ENCODE results near the gene CLEC16A. TPM values are rescaled to one million over a fixed set of nuclear protein-coding genes. Genes with fewer than 3 reads are reported as not detected.
"Not testable (repeated sequence)": the region's sequence is repeated elsewhere in the genome, so short reads cannot be mapped to it uniquely, and the experiment has no call there.

CLEC16A gene
- total RNA-seq, 1 donor from 2014 or later = 34.6 TPM

- no peak for DNase-seq
- Histone ChIP-seq H3K36me3 (peaks cover 71% of the 10 kb centered on the region), H3K27me3 (ENCODE audit: low read depth) (no peaks in the 10 kb centered on the region), H3K4me3 (no peak overlapping the region), H3K27ac (no peak overlapping the region), H3K4me1 (peaks cover 40% of the 10 kb centered on the region), H3K9me3 (no peaks in the 10 kb centered on the region)
- TF ChIP-seq, protein P1, sequence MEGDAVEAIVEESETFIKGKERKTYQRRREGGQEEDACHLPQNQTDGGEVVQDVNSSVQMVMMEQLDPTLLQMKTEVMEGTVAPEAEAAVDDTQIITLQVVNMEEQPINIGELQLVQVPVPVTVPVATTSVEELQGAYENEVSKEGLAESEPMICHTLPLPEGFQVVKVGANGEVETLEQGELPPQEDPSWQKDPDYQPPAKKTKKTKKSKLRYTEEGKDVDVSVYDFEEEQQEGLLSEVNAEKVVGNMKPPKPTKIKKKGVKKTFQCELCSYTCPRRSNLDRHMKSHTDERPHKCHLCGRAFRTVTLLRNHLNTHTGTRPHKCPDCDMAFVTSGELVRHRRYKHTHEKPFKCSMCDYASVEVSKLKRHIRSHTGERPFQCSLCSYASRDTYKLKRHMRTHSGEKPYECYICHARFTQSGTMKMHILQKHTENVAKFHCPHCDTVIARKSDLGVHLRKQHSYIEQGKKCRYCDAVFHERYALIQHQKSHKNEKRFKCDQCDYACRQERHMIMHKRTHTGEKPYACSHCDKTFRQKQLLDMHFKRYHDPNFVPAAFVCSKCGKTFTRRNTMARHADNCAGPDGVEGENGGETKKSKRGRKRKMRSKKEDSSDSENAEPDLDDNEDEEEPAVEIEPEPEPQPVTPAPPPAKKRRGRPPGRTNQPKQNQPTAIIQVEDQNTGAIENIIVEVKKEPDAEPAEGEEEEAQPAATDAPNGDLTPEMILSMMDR (IDR thresholded peaks at IDR 0.05) = no peak
- ATAC-seq = no peak
- intact Hi-C loops (cut with DNase I) = no loop called here
These were observed 18.3 kb upstream of the CLEC16A start for GRCh38 chr16:10926094-10926493.

GRCh38 chr16:10926867-10927266 lies 17.5 kb upstream of the CLEC16A start:
- ATAC-seq = no peak
- no peaks in the 10 kb centered on the region for H3K27me3 ChIP-seq (ENCODE audit: low read depth)
- TF ChIP-seq, protein P1 (IDR thresholded peaks at IDR 0.05) = no peak
- DNase-seq = no peak
- H3K27ac ChIP-seq = no peak overlapping the region
- H3K9me3 ChIP-seq = no peaks in the 10 kb centered on the region
- peaks cover 33% of the 10 kb centered on the region for H3K4me1 ChIP-seq
- intact Hi-C loops (cut with DNase I) = no loop called here
- no peak overlapping the region for H3K4me3 ChIP-seq
- peaks cover 77% of the 10 kb centered on the region for H3K36me3 ChIP-seq

GRCh38 chr16:10927497-10928112 lies 16.8 kb upstream of the CLEC16A start:
- Histone ChIP-seq H3K4me3 (no peak overlapping the region), H3K36me3 (peaks cover 72% of the 10 kb centered on the region), H3K27ac (no peak overlapping the region)

GRCh38 chr16:10929097-10929496 lies 15.3 kb upstream of the CLEC16A start:
- Histone ChIP-seq H3K4me1 (peaks cover 34% of the 10 kb centered on the region), H3K27ac (peak overlapping the region; percentile 60), H3K36me3 (peaks cover 72% of the 10 kb centered on the region)
- H3K4me3 ChIP-seq; H3K27me3 ChIP-seq (ENCODE audit: low read depth); DNase-seq; H3K9me3 ChIP-seq; intact Hi-C loops (cut with DNase I): not testable (repeated sequence)
- peak; percentile 68 to 86 for ATAC-seq

More at GRCh38 chr16:10927497-10928112, 16.8 kb upstream of the CLEC16A start:
- ATAC-seq (no peak), DNase-seq (no peak)
- intact Hi-C loops (cut with DNase I) = no loop called here
- Histone ChIP-seq H3K27me3 (ENCODE audit: low read depth) (no peaks in the 10 kb centered on the region), H3K9me3 (no peaks in the 10 kb centered on the region), H3K4me1 (peaks cover 25% of the 10 kb centered on the region)
- TF ChIP-seq, protein P1 (IDR thresholded peaks at IDR 0.05) = no peak

GRCh38 chr16:10929853-10930754 lies 14.3 kb upstream of the CLEC16A start:
- Histone ChIP-seq H3K27me3 (ENCODE audit: low read depth) (no peaks in the 10 kb centered on the region), H3K4me3 (no peak overlapping the region), H3K9me3 (no peaks in the 10 kb centered on the region), H3K4me1 (peaks cover 39% of the 10 kb centered on the region), H3K27ac (peak overlapping the region; percentile 24), H3K36me3 (peaks cover 62% of the 10 kb centered on the region)
- peak; percentile 76 to 85 for ATAC-seq
- intact Hi-C loops (cut with DNase I) = no loop called here
- no peak for DNase-seq
- TF ChIP-seq, protein P1 (IDR thresholded peaks at IDR 0.05) = no peak

DNA sequence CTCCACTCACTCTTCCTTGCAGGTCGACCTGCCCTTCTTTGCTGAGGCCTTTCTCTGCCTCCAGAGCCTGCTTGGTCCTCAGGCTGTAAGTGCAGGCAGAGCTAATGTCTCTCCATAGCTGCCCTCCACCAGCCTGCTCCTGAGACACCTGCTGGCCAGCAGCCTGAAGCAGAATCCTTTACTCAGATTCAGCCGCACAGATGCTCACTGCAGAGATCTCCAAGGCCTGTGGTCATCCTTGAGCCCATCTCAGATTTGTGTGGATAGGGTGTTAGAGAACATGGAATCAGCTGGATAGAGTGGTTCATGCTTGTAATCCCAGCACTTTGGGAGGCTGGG lies 13.6 kb upstream of the CLEC16A start:
- Histone ChIP-seq H3K4me1 (peaks cover 45% of the 10 kb centered on the region), H3K36me3 (peaks cover 56% of the 10 kb centered on the region), H3K4me3 (no peak overlapping the region), H3K9me3 (no peaks in the 10 kb centered on the region), H3K27me3 (ENCODE audit: low read depth) (no peaks in the 10 kb centered on the region), H3K27ac (no peak overlapping the region)
- DNase-seq (no peak), ATAC-seq (peak in 1 of 2 donors; percentile 3)
- intact Hi-C loops (cut with DNase I) = no loop called here
- TF ChIP-seq, protein P1 (IDR thresholded peaks at IDR 0.05) = no peak

Data from lower lobe of right lung (tissue), 2 donors.